ENCODE data around the gene RPTOR. TPM values are rescaled to one million over a fixed set of nuclear protein-coding genes. Genes with fewer than 3 reads are reported as not detected.

RPTOR gene
- total and polyA plus RNA-seq, 4 donors: 12.4 to 46.1 (median 29.7) TPM

GRCh38 chr17:80956321-80957190, 411.9 kb downstream of the RPTOR start:
- no peak for ATAC-seq (ENCODE audit: insufficient read depth, low FRiP score)
- TF ChIP-seq, protein P1, sequence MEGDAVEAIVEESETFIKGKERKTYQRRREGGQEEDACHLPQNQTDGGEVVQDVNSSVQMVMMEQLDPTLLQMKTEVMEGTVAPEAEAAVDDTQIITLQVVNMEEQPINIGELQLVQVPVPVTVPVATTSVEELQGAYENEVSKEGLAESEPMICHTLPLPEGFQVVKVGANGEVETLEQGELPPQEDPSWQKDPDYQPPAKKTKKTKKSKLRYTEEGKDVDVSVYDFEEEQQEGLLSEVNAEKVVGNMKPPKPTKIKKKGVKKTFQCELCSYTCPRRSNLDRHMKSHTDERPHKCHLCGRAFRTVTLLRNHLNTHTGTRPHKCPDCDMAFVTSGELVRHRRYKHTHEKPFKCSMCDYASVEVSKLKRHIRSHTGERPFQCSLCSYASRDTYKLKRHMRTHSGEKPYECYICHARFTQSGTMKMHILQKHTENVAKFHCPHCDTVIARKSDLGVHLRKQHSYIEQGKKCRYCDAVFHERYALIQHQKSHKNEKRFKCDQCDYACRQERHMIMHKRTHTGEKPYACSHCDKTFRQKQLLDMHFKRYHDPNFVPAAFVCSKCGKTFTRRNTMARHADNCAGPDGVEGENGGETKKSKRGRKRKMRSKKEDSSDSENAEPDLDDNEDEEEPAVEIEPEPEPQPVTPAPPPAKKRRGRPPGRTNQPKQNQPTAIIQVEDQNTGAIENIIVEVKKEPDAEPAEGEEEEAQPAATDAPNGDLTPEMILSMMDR (IDR thresholded peaks at IDR 0.05; ENCODE audit: control extremely low read depth, extremely low read depth): no peak
- no peaks in the 10 kb centered on the region for H3K9me3 ChIP-seq (ENCODE audit: control insufficient read depth in 4 of 4, insufficient read depth in 3 of 4, low read length in 3 of 4)
- H3K4me3 ChIP-seq: no peak overlapping the region
- H3K9ac ChIP-seq (ENCODE audit: insufficient read depth in 1 of 2, low read length in 2 of 2): no peak overlapping the region
- H3K27ac ChIP-seq (ENCODE audit: low read depth in 1 of 2, low read length in 1 of 2): no peak overlapping the region
- H3K36me3 ChIP-seq (ENCODE audit: control insufficient read depth in 4 of 4, insufficient read depth in 4 of 4, low read length in 4 of 4): peaks cover 0 to 25% (median 11%) of the 10 kb centered on the region in 4 donors
- peaks cover 0 to 19% (median 5%) of the 10 kb centered on the region in 5 donors for H3K4me1 ChIP-seq (ENCODE audit: control insufficient read depth in 5 of 5, insufficient read depth in 5 of 5, low read length in 5 of 5)
- no peak for DNase-seq
- WGBS, 2 donors: 93 to 94% methylated on average over 28 of the region's 29 CpGs
- H3K27me3 ChIP-seq (ENCODE audit: control insufficient read depth in 3 of 3, insufficient read depth in 3 of 3, low read length in 2 of 3): no peaks in the 10 kb centered on the region

- H3K27ac ChIP-seq (ENCODE audit: low read depth in 1 of 2, low read length in 1 of 2): no peak overlapping the region
- H3K27me3 ChIP-seq (ENCODE audit: control insufficient read depth in 3 of 3, insufficient read depth in 3 of 3, low read length in 2 of 3): no peaks in the 10 kb centered on the region
- DNase-seq (no peak), ATAC-seq (ENCODE audit: insufficient read depth, low FRiP score) (no peak)
- no peak overlapping the region for H3K4me3 ChIP-seq
- H3K9me3 ChIP-seq (ENCODE audit: control insufficient read depth in 4 of 4, insufficient read depth in 3 of 4, low read length in 3 of 4): no peaks in the 10 kb centered on the region
- H3K36me3 ChIP-seq (ENCODE audit: control insufficient read depth in 4 of 4, insufficient read depth in 4 of 4, low read length in 4 of 4): peaks cover 0 to 19% (median 4%) of the 10 kb centered on the region in 4 donors
- WGBS, 2 donors: 94 to 96% methylated on average over 12 of the region's 12 CpGs
- TF ChIP-seq, protein P1 (IDR thresholded peaks at IDR 0.05; ENCODE audit: control extremely low read depth, extremely low read depth): no peak
- no peak overlapping the region for H3K9ac ChIP-seq (ENCODE audit: insufficient read depth in 1 of 2, low read length in 2 of 2)
- H3K4me1 ChIP-seq (ENCODE audit: control insufficient read depth in 5 of 5, insufficient read depth in 5 of 5, low read length in 5 of 5): peaks cover 0 to 25% (median 5%) of the 10 kb centered on the region in 5 donors
Measured at GRCh38 chr17:80957461-80957941, 412.9 kb downstream of the RPTOR start.

DNA sequence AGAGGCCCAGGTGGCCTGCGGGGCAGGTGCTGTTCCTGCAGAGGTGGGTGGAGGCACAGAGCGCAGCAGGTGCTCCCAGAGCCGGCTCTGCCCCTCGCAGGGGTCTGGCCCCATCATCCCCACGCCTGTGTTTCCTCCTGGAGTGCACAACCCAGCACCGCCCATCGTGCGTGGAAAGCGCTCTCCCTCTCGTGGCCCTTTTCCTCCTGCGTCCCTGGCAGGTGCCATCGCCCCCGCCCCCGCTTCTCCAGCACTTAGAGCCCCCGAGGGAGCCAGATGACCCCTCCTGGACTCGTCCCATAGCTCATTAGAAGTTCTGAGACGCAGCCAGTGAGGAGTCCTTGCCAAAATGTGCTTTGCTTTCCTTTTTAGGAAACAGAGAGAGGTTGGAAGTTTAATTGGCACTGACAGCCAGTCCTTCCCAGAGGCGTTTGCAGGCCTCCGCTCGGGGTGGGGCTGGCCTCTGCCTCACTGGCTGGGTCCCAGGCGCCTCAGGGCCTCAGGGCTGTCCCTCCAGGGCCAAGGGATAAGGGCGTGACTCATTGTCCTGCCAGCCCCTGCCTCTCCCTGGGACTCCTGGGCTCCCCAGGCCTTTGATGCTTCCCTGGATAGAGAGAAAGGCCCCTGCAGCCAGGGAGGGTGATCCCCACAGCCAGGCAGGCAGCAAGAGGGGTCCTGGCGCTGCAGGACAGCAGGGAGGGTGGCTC, 414.8 kb downstream of the RPTOR start:
- no peak for ATAC-seq (ENCODE audit: insufficient read depth, low FRiP score)
- H3K9ac ChIP-seq (ENCODE audit: insufficient read depth in 1 of 2, low read length in 2 of 2): no peak overlapping the region
- WGBS, 2 donors: 67 to 88% methylated on average over 21 to 23 of the region's 23 CpGs
- H3K4me3 ChIP-seq: no peak overlapping the region
- H3K36me3 ChIP-seq (ENCODE audit: control insufficient read depth in 4 of 4, insufficient read depth in 4 of 4, low read length in 4 of 4): peaks cover 0 to 27% (median 2%) of the 10 kb centered on the region in 4 donors
- H3K27me3 ChIP-seq (ENCODE audit: control insufficient read depth in 3 of 3, insufficient read depth in 3 of 3, low read length in 2 of 3): no peaks in the 10 kb centered on the region
- peaks cover 0 to 3% (median 0%) of the 10 kb centered on the region in 4 donors for H3K9me3 ChIP-seq (ENCODE audit: control insufficient read depth in 4 of 4, insufficient read depth in 3 of 4, low read length in 3 of 4)
- peaks cover 0 to 25% (median 5%) of the 10 kb centered on the region in 5 donors for H3K4me1 ChIP-seq (ENCODE audit: control insufficient read depth in 5 of 5, insufficient read depth in 5 of 5, low read length in 5 of 5)
- DNase-seq: peak; percentile 84 to 95 (median 92)
- peak overlapping the region; percentile 50 to 93 for H3K27ac ChIP-seq (ENCODE audit: low read depth in 1 of 2, low read length in 1 of 2)
- TF ChIP-seq, protein P1 (IDR thresholded peaks at IDR 0.05; ENCODE audit: control extremely low read depth, extremely low read depth): no peak

All from lung (tissue), 12 donors.